ENCODE measurements around the gene SULT1E1.

GRCh38 chr4:69877453-69877852 is 17.5 kb upstream of the SULT1E1 start:
- TF ChIP-seq POLR2A (IDR thresholded peaks at IDR 0.05) = no peak
- no peak for TF ChIP-seq CTCF (IDR thresholded peaks at IDR 0.05)
- TF ChIP-seq POLR2AphosphoS5 (IDR thresholded peaks at IDR 0.05) = no peak
- TF ChIP-seq EP300 (IDR thresholded peaks at IDR 0.05) = no peak
